SU-DHL-6 (cell line): Measurements from ENCODE around the gene IL1A.

Experiments
- EZH2phosphoT487 ChIP-seq: fragments of 200-600 bp; sonication (generic), shearing (Covaris generic); conservative IDR thresholded peaks from 2 replicates; pipeline ENCODE4 v1.6.1; 2018; ENCODE audit warnings: mild to moderate bottlenecking, antibody characterized with exemption, low read length, moderate library complexity, mixed read lengths
- TF ChIP-seq, protein P1 (sequence below): fragments of 200-600 bp; sonication (generic); IDR thresholded peaks from one replicate; pipeline ENCODE4 v1.5.1; 2017; ENCODE audit warnings: antibody characterized with exemption, mild to moderate bottlenecking, low read length, moderate library complexity; ENCODE audit not compliant: insufficient read depth, poor library complexity, severe bottlenecking

DNA sequence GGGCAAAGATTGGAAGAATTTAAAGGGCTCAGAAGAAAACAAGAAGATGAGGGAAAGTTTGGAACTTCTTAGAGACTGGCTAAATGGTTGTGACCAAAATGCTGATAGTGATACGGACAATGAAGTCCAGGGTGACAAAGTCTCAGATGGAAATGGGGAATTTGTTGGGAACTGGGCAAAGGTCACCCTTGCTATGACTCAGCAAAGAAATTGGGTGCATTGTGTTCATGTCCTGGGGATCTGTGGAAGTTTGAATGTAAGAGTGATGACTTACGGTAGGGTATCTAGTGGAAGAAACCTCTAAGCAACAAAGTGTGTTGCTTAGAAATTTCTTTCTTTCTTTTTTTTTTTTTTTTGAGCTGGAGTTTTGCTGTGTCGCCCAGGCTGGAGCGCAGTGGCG is 6.0 kb upstream of the IL1A start:
- TF ChIP-seq, protein P1, sequence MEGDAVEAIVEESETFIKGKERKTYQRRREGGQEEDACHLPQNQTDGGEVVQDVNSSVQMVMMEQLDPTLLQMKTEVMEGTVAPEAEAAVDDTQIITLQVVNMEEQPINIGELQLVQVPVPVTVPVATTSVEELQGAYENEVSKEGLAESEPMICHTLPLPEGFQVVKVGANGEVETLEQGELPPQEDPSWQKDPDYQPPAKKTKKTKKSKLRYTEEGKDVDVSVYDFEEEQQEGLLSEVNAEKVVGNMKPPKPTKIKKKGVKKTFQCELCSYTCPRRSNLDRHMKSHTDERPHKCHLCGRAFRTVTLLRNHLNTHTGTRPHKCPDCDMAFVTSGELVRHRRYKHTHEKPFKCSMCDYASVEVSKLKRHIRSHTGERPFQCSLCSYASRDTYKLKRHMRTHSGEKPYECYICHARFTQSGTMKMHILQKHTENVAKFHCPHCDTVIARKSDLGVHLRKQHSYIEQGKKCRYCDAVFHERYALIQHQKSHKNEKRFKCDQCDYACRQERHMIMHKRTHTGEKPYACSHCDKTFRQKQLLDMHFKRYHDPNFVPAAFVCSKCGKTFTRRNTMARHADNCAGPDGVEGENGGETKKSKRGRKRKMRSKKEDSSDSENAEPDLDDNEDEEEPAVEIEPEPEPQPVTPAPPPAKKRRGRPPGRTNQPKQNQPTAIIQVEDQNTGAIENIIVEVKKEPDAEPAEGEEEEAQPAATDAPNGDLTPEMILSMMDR = no peak
- TF ChIP-seq EZH2phosphoT487 = no peak
